OCI-LY3 (cell line): ENCODE results near the gene EIF4H.

Experiments used
- EZH2phosphoT487 ChIP-seq: fragments of 200-600 bp; shearing (Covaris generic); IDR thresholded peaks from 2 replicates; pipeline ENCODE4 v1.6.1; 2018; ENCODE audit warnings: antibody characterized with exemption, mixed run types, low read depth
- TF ChIP-seq, protein P1 (sequence below): fragments of 200-600, 300-600 bp; sonication (generic); IDR thresholded peaks from 2 replicates; pipeline ENCODE4 v1.5.1; 2014; ENCODE audit warnings: antibody characterized with exemption, low read length, low read depth

DNA sequence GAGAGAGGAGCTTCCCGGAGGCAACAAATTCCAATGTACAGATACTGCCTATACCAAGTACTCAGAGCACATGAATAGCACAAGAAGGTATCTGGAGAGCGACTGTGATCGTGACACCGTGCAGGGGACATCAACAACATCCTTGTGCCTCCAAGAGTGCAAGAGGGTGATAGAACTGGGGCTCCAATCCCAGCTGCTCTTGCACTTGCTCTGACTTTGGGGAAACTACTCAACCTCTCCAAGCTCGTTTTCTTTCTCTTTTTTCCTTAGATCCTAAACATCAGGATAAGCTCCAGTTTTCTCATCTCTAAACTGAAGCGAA, 67.9 kb downstream of the EIF4H start:
- TF ChIP-seq, protein P1, sequence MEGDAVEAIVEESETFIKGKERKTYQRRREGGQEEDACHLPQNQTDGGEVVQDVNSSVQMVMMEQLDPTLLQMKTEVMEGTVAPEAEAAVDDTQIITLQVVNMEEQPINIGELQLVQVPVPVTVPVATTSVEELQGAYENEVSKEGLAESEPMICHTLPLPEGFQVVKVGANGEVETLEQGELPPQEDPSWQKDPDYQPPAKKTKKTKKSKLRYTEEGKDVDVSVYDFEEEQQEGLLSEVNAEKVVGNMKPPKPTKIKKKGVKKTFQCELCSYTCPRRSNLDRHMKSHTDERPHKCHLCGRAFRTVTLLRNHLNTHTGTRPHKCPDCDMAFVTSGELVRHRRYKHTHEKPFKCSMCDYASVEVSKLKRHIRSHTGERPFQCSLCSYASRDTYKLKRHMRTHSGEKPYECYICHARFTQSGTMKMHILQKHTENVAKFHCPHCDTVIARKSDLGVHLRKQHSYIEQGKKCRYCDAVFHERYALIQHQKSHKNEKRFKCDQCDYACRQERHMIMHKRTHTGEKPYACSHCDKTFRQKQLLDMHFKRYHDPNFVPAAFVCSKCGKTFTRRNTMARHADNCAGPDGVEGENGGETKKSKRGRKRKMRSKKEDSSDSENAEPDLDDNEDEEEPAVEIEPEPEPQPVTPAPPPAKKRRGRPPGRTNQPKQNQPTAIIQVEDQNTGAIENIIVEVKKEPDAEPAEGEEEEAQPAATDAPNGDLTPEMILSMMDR: no peak
- no peak for TF ChIP-seq EZH2phosphoT487
